ENCODE results near the gene DENND1C.

The DENND1C gene

GRCh38 chr19:6421075-6422014 lies 60.2 kb downstream of the DENND1C start:
- DNase-seq, result no peak

- no peak for DNase-seq
These were observed 63.0 kb downstream of the DENND1C start for GRCh38 chr19:6418562-6418932.

- no peak for DNase-seq
These were observed 63.6 kb downstream of the DENND1C start for GRCh38 chr19:6417713-6418561.

Measured in NCI-H1930 (cell line).